Measurements from ENCODE around the gene NTS. TPM values are rescaled to one million over a fixed set of nuclear protein-coding genes. Genes with fewer than 3 reads are reported as not detected.

NTS gene
- total and polyA plus RNA-seq, 10 of the 15 experiments (the other 5 are each of a cell fraction or from before 2014, with no cell fraction given), result 0.05 to 0.11 TPM; not detected in 8

DNA sequence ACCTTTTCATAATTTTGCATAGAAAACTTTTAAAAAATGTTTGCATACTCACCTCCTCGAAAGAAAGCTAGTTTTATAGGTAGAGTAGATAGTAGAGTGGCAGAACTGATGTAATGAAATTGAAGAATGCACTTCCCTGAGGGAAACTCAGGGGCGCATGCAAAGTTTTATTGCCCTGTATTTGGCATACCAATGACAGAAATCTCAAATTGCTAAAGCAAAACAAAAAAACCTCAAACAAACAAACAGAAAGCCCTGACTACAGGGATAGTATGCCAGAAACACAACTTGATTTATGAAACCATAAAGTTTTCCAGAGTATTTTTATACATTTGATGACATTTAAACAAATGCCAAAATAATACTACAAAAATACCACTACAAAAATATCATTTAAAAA is 39.7 kb upstream of the NTS start:
- WGBS (ENCODE audit: insufficient coverage, insufficient replicate concordance, low lambda C conversion rate, missing lambda C conversion rate), result 0% methylated on average over 2 of the region's 2 CpGs
- in situ Hi-C loops (cut with MboI), result no loop called here
- ATAC-seq, result no peak
- no peak overlapping the region for H2AFZ ChIP-seq (ENCODE audit: control insufficient read depth, low read depth, low read length)
- no peak for FAIRE-seq
- no peaks in the 10 kb centered on the region for H3K27me3 ChIP-seq (replicated peaks in 1 of 2; ENCODE audit: control insufficient read depth in 2 of 2, insufficient read depth in 2 of 2, low read length in 1 of 2)
- ChIA-PET POLR2A (no interaction called here), RAD21 (ENCODE audit: unreplicated experiment) (no interaction called here), CTCF (no interaction called here), SMC1A (ENCODE audit: uncharacterized antibody, unreplicated experiment) (interaction anchor here (1.1 kb wide), 1 partner anchor 30 kb away, joined by 4 read pairs; no protein-coding TSS in a partner anchor)
- H3K4me1 ChIP-seq (ENCODE audit: control insufficient read depth, insufficient read depth, low read length), result no peaks in the 10 kb centered on the region
- no peak overlapping the region for H3K4me2 ChIP-seq (ENCODE audit: control insufficient read depth, insufficient read depth)
- H3K36me3 ChIP-seq (ENCODE audit: control insufficient read depth in 2 of 2, insufficient read depth in 2 of 2, low read length in 1 of 2), result no peaks in the 10 kb centered on the region
- intact Hi-C loops (cut with micrococcal nuclease; ENCODE audit: unreplicated experiment), result no loop called here
- BruUV-seq (replicated peaks), result no TSS peak
- H3K4me3 ChIP-seq, result no peak overlapping the region
- H3K9me3 ChIP-seq (replicated peaks; ENCODE audit: control insufficient read depth, insufficient read depth, low read length), result no peaks in the 10 kb centered on the region
- TF ChIP-seq CEBPB (IDR thresholded peaks at IDR 0.05; ENCODE audit: borderline replicate concordance in 1 of 2, low read depth in 2 of 2, low read length in 2 of 2) (no peak), NFIC (IDR thresholded peaks at IDR 0.05; ENCODE audit: low read depth, low read length) (no peak), MEF2A (IDR thresholded peaks at IDR 0.05; ENCODE audit: insufficient read depth, low read depth, low read length) (no peak), ZNF622 (IDR thresholded peaks at IDR 0.05) (no peak), LARP7 (IDR thresholded peaks at IDR 0.05) (no peak), NR2C2 (IDR thresholded peaks at IDR 0.05; ENCODE audit: borderline replicate concordance, control insufficient read depth, insufficient read length, low read depth) (no peak)
- H4K20me1 ChIP-seq (ENCODE audit: control insufficient read depth, insufficient read depth), result no peaks in the 10 kb centered on the region
- no peak for DNase-seq (ENCODE audit: low read depth, low spot score)
- H3K9ac ChIP-seq (ENCODE audit: control insufficient read depth, insufficient read depth, low read length), result no peak overlapping the region
- no peak overlapping the region for H3K27ac ChIP-seq (ENCODE audit: control insufficient read depth, insufficient read depth)
- H3K79me2 ChIP-seq (ENCODE audit: control insufficient read depth, insufficient read depth, low read length), result no peaks in the 10 kb centered on the region

DNA sequence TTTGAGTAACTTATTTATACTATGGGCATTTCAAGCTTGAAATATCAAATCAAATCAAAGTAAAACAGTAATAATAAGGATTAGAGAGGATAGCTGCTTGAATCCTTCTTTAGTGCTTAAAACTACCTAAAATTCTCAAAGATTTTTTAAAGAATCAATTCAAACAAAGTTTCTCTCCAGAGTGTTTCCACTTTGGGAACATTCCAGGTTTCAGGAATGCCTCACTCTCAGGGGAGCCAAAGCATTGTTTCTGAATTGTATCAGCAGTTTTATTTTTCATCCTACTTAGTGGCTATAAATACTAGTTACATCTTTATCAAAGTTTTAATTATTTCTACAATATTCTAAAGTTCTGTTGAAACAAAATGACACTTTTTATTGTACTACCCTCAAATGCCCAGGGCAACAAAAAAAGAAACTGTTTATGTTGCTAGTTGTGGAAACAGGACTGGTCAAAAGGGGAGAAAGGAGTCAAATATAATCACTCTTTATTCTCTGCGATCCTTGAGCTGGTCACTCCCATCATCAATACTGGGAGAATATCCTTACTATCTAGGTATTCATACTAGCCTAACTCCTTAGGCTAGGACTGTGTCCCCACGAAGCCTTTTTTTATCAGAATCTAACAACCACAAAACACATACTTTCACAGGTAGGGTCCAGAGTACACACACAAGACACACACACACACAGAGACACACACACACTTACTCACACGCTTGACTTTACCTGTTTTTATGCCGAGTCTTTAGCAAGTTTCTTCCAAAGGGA is 38.5 kb upstream of the NTS start:
- ChIA-PET SMC1A (ENCODE audit: uncharacterized antibody, unreplicated experiment) (interaction anchor here (1.2 kb wide), 1 partner anchor 102 kb away, joined by 3 read pairs; no protein-coding TSS in a partner anchor), CTCF (interaction anchor here (1.4 kb wide), 1 partner anchor 34 kb away, joined by 3 read pairs; no protein-coding TSS in a partner anchor), POLR2A (no interaction called here), RAD21 (ENCODE audit: unreplicated experiment) (no interaction called here)
- intact Hi-C loops (cut with micrococcal nuclease; ENCODE audit: unreplicated experiment), result no loop called here
- no peaks in the 10 kb centered on the region for H3K27me3 ChIP-seq (replicated peaks in 1 of 2; ENCODE audit: control insufficient read depth in 2 of 2, insufficient read depth in 2 of 2, low read length in 1 of 2)
- H3K4me3 ChIP-seq, result no peak overlapping the region
- in situ Hi-C loops (cut with MboI), result no loop called here
- H3K9ac ChIP-seq (ENCODE audit: control insufficient read depth, insufficient read depth, low read length), result no peak overlapping the region
- WGBS (ENCODE audit: insufficient coverage, insufficient replicate concordance, low lambda C conversion rate, missing lambda C conversion rate), result 13% methylated on average over 4 of the region's 4 CpGs
- no peaks in the 10 kb centered on the region for H3K4me1 ChIP-seq (ENCODE audit: control insufficient read depth, insufficient read depth, low read length)
- no peaks in the 10 kb centered on the region for H3K36me3 ChIP-seq (ENCODE audit: control insufficient read depth in 2 of 2, insufficient read depth in 2 of 2, low read length in 1 of 2)
- no peaks in the 10 kb centered on the region for H3K9me3 ChIP-seq (replicated peaks; ENCODE audit: control insufficient read depth, insufficient read depth, low read length)
- H3K27ac ChIP-seq (ENCODE audit: control insufficient read depth, insufficient read depth), result no peak overlapping the region
- no TSS peak for BruUV-seq (replicated peaks)
- no peak overlapping the region for H3K4me2 ChIP-seq (ENCODE audit: control insufficient read depth, insufficient read depth)
- DNase-seq (ENCODE audit: low read depth, low spot score) (no peak), FAIRE-seq (no peak), ATAC-seq (no peak)
- no peaks in the 10 kb centered on the region for H3K79me2 ChIP-seq (ENCODE audit: control insufficient read depth, insufficient read depth, low read length)
- H4K20me1 ChIP-seq (ENCODE audit: control insufficient read depth, insufficient read depth), result no peaks in the 10 kb centered on the region
- H2AFZ ChIP-seq (ENCODE audit: control insufficient read depth, low read depth, low read length), result no peak overlapping the region
- TF ChIP-seq, protein P1, sequence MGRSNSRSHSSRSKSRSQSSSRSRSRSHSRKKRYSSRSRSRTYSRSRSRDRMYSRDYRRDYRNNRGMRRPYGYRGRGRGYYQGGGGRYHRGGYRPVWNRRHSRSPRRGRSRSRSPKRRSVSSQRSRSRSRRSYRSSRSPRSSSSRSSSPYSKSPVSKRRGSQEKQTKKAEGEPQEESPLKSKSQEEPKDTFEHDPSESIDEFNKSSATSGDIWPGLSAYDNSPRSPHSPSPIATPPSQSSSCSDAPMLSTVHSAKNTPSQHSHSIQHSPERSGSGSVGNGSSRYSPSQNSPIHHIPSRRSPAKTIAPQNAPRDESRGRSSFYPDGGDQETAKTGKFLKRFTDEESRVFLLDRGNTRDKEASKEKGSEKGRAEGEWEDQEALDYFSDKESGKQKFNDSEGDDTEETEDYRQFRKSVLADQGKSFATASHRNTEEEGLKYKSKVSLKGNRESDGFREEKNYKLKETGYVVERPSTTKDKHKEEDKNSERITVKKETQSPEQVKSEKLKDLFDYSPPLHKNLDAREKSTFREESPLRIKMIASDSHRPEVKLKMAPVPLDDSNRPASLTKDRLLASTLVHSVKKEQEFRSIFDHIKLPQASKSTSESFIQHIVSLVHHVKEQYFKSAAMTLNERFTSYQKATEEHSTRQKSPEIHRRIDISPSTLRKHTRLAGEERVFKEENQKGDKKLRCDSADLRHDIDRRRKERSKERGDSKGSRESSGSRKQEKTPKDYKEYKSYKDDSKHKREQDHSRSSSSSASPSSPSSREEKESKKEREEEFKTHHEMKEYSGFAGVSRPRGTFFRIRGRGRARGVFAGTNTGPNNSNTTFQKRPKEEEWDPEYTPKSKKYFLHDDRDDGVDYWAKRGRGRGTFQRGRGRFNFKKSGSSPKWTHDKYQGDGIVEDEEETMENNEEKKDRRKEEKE (IDR thresholded peaks at IDR 0.05), result no peak
- TF ChIP-seq HDAC6 (IDR thresholded peaks at IDR 0.05; ENCODE audit: unreplicated experiment), result no peak
- TF ChIP-seq, protein P2, sequence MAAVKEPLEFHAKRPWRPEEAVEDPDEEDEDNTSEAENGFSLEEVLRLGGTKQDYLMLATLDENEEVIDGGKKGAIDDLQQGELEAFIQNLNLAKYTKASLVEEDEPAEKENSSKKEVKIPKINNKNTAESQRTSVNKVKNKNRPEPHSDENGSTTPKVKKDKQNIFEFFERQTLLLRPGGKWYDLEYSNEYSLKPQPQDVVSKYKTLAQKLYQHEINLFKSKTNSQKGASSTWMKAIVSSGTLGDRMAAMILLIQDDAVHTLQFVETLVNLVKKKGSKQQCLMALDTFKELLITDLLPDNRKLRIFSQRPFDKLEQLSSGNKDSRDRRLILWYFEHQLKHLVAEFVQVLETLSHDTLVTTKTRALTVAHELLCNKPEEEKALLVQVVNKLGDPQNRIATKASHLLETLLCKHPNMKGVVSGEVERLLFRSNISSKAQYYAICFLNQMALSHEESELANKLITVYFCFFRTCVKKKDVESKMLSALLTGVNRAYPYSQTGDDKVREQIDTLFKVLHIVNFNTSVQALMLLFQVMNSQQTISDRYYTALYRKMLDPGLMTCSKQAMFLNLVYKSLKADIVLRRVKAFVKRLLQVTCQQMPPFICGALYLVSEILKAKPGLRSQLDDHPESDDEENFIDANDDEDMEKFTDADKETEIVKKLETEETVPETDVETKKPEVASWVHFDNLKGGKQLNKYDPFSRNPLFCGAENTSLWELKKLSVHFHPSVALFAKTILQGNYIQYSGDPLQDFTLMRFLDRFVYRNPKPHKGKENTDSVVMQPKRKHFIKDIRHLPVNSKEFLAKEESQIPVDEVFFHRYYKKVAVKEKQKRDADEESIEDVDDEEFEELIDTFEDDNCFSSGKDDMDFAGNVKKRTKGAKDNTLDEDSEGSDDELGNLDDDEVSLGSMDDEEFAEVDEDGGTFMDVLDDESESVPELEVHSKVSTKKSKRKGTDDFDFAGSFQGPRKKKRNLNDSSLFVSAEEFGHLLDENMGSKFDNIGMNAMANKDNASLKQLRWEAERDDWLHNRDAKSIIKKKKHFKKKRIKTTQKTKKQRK (IDR thresholded peaks at IDR 0.05; ENCODE audit: low read depth, low read length), result no peak
- TF ChIP-seq MYC (IDR thresholded peaks at IDR 0.05; ENCODE audit: insufficient read depth, insufficient read length, insufficient replicate concordance, low read length, severe bottlenecking), result no peak
- TF ChIP-seq HDGF (IDR thresholded peaks at IDR 0.05), result no peak

Measured in GM12878 (cell line).